Stimulated activated CD4-positive, alpha-beta T cell treated with anti-CD3 and anti-CD28 coated beads, Interleukin-15, amount 100 ng/mL, for 1 hour (primary cell): ENCODE results near the gene STRN3.
"Not testable (repeated sequence)": the region's sequence is repeated elsewhere in the genome, so short reads cannot be mapped to it uniquely, and the experiment has no call there.

ENCODE experiments used
- DNase-seq, 2 donors: peaks; one replicate each; pipeline ENCODE4 v3.0.0-alpha.2; 2020; ENCODE audit warnings: low read depth in 1 of 2, low spot score in 1 of 2

Gene STRN3

DNA sequence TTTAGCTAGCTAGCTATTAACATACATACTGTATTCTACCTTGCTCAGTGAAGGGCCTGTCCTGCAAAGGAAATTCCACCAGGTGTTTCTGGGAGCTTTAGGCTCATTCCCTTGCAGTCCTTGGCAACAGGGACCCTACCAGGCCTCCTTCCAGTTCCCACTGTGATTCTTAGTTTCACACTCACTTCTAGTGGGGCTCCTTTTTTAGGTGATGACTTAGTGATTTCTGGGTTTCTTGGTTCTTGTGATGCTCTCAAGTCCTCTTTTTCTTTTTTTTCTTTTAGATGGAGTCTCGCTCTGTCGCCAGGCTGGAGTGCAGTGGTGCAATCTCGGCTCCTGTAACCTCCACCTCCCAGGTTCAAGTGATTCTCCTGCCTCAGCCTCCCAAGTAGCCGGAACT is 10.4 kb upstream of the STRN3 start:
- no peak for DNase-seq

DNA sequence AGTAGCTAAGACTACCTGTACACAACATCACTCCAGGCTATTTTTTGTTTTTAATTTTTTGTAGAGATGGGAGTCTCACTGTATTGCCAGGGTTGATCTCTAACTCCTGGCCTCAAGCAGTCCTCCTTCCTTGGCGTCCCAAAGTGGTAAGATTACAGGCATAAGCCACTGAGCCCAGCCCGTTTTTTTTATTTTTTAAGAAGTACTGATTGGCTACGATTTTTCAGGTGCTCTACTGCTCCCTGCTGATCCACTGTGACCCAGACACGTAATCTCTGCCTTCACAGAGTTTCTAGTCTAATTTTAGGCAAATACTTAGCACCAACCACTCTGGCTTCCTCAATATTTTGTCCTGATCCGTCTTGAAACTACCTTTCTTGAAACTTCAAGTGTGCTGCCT is 4.3 kb upstream of the STRN3 start:
- no peak for DNase-seq

DNA sequence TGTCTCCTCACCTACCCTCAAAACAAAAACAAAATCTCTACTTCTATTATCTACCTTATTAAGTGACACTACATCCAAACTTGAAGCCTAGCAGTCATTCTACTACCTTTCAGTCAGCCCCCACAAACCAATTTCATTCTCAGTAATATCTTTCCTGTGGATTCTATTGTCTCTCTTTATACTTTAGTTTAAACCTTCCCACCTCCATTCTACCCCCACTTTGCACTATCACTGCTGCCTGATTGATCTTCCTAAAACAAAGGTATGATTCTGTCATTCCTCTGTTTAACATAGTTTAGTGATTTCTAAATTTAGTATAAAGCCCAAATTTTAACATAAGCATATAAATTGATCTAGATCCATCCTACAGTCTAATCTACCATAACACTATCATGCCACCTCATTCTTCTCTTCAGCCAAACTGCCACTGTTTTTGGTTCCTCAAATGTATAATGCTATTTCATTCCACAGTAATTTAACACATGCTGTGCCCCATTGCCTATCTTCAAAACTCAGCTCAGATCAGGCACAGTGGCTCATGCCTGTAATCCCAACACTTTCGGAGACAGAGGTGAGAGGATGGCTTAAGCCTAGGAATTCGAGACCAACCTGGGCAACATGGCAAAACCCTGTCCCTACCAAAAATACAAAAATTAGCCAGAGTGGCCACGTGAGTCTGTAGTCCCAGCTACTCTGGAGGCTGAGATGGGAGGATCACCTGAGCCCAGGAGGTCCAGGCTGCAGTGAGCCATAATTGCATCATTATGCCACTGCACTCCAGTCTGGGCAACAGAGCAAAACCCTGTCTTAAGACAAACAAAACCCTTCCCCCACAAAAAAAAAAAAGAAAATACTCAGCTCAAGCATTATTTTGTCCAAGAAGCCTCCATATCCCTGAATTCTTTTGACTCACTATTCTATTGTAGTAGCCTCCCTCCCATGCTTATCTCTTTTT is 3.1 kb upstream of the STRN3 start:
- DNase-seq, result no peak

DNA sequence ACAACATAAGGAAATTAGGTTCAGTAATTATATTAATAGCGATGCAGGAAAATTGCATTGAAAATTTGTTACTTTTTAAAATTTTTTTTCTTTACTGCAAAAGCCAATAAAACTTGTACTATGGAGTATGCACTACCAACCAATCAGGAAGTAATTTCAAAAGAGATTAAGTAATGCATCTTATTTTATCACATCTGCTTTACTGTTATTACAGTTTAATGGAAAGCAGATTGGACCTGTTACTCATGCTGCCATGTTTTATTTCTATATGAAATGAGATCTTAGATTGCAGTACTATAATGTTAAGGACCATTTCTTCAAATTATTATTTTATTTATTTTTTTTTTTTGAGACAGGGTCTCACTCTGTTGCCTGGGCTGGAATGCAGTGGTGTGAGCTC is 1.7 kb upstream of the STRN3 start:
- no peak for DNase-seq

GRCh38 chr14:31026450-31027235 is 464 bp upstream of the STRN3 start:
- DNase-seq, result peak; percentile 77 to 83

GRCh38 chr14:31025367-31026076 is 657 bp downstream of the STRN3 start, which contains the start of gene AP4S1:
AP4S1 (plus strand) TSS chr14:31025649; CDS start chr14:31066197, 40,548 bp downstream.
- DNase-seq, result peak; percentile 26 to 29

GRCh38 chr14:31024577-31025366 is 1.4 kb downstream of the STRN3 start:
- no peak for DNase-seq

- no peak for DNase-seq
Observed at GRCh38 chr14:31024010-31024480, 2.1 kb downstream of the STRN3 start.

DNA sequence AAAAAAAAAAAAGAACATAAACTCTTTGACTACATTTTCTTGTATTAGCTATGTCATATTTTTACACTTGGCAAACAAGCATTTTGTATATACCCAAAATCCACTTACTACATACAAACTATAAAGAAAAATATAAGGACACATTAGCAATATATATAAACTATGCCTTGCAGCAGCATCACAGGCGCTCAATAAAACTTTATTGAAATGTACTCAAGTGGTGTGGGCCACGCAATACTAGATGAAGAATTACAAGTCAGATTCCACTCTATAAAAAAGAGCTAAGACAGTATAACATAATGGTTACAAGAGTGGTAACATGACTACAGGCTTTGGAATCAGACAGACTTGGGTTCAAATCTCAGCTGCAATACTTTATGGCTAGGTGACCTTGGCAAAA is 3.8 kb downstream of the STRN3 start:
- no peak for DNase-seq

GRCh38 chr14:31021576-31021949 is 4.6 kb downstream of the STRN3 start:
- DNase-seq, result no peak

GRCh38 chr14:31020834-31021575 is 5.2 kb downstream of the STRN3 start:
- DNase-seq, result no peak

DNA sequence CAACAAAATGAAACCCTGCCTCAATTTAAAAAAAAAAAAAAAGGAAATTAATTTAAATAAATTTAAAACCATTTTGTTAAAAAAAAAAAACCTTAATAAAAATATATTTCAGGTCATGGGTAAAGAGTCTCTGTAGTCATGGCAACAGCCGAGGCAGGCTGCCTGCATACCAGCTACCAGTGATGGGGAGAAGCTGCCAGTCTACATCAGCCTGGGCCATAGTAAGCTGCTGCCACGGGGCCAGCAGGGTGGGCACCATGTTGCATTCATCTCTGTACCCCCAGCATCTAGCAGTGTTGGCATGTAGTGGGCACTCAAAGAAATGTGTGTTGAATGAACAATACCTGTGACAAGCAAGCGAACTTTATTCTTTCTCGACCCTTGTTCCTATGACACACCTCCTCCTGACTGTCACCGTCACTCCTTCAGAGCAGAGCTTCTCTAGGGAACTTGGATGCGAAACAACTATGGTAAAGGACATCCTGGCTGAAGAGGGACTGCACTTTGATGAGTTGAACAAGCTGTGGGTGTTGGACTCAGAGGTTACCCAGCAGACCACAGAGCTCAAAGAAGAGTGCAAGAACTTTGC is 8.0 kb downstream of the STRN3 start:
- no peak for DNase-seq

GRCh38 chr14:31013841-31014240 is 12.3 kb downstream of the STRN3 start:
- no peak for DNase-seq

GRCh38 chr14:31010935-31011334 is 15.2 kb downstream of the STRN3 start:
- no peak for DNase-seq

DNA sequence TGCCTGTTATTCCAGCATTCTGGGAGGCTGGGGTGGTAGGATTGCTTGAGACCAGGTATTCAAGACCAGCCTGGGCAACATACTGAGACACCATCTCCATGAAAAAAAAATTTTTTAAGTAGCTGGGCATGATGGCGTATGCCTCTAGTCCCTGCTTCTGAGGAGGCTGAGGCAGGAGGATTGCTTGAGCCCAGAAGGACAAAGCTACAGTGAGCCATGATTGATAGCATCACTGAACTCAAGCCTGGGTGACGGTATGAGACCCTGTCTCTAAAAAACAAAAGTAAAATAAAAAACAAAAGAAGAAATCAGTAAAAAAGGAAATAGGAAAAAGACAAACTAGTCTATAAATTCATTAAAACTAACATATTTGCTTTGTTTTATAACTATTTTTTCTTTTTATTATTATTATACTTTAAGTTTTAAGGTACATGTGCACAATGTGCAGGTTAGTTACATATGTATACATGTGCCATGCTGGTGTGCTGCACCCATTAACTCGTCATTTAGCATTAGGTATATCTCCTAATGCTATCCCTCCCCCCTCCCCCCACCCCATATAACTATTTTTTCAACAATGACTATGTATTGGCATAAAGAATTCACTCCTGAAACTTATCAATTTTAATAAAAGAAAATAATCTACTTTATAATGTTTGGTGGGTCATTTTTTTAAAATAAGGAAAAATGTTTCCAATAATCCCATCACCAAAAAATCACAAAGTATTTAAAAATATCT is 16.2 kb downstream of the STRN3 start:
- no peak for DNase-seq

- no peak for DNase-seq
Observed at GRCh38 chr14:31006703-31007102, 19.5 kb downstream of the STRN3 start.

DNA sequence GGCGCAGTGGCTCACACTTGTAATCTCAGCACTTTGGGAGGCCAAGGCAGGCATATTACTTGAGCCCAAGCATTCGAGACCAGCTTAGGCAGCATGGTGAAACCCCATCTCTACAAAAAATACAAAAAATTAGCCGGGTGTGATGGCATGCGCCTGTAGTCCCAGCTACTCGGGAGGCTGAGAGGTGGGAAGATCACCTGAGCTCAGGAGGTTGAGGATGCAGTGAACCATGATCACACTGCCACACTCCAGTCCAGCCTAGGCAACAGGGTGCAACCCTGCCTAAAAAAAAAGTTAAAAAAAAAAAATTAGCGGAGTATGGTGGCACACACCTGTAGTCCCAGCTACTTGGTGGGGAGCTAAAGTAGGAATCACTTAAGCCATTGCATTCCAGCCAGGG is 22.2 kb downstream of the STRN3 start:
- not testable (repeated sequence) for DNase-seq

DNA sequence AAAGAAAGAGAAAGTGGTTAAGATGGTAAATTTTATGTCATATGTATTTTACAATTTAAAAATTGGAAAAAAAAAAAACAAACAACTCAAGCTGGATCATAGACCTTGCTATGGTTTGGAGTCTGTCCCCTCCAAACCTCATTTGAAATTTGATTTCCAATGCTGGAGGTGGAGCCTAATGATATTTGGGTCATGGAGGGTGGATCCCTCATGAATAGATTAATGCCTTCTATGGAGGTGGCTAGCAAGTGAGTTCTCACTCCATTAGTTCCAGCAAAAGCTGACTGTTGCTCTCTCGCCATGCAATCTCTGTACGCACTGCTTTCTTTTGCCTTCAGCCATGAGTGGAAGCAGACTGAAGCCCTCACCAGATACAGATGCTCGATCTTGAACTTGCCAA is 22.9 kb downstream of the STRN3 start:
- DNase-seq, result no peak

- DNase-seq, result no peak
Observed at GRCh38 chr14:31001339-31001658, 24.9 kb downstream of the STRN3 start.
